RCC 7860 (cell line): Measurements from ENCODE around the gene METTL18.
A peak's percentile ranks its signal among the peaks of the same experiment; 100 is the strongest.

Experiments used
- DNase-seq: peaks from one replicate; pipeline ENCODE4 v3.0.0-alpha.2; 2015; ENCODE audit warnings: low spot score
- FAIRE-seq: peaks from 2 replicates; lab custom pipeline; 2012; peaks lifted over from hg19 to GRCh38; lab: Jason Lieb, UNC

METTL18 gene

DNA sequence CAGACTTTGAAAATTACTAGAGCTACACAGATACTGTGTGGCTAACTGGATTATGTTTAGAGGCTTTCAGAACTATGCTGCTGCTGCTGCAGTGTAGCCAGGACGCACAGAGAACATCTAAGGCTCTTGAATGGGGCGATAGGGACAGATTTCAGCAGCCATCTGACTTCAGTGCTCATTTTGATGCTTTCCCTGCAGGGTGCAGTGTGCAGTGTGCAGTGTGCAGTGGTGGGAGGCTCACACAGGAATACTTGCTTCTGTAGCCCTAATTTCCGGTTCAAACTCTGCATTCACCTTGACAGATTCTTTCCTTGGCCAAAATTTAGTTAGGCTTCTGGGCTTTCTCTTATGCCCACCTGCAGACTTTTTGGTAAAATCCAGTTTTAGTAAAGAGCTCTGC lies 7.7 kb downstream of the METTL18 start:
- DNase-seq, result no peak

DNA sequence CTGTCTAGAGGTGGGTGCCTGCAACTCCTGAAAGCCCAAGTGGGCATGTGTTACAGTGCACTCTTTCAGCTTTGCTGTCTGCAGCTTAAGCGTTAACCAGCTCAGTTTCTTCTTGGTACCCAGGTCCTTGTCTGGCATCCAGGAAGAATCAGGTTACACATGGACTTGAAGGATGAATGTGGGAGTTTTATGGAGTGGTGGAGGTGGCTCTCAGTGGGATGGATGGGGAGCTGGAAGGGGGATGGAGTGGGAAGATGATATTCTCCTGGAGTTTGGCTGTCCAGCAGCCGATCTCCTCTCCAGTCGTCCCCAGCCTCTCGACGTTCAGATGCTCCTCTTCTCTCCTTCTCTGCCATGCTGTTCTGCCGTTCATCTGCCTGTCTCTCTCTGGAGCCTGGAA lies 9.4 kb downstream of the METTL18 start:
- FAIRE-seq, result no peak
- no peak for DNase-seq

More for the DNA sequence above, 7.7 kb downstream of the METTL18 start:
- no peak for FAIRE-seq

DNA sequence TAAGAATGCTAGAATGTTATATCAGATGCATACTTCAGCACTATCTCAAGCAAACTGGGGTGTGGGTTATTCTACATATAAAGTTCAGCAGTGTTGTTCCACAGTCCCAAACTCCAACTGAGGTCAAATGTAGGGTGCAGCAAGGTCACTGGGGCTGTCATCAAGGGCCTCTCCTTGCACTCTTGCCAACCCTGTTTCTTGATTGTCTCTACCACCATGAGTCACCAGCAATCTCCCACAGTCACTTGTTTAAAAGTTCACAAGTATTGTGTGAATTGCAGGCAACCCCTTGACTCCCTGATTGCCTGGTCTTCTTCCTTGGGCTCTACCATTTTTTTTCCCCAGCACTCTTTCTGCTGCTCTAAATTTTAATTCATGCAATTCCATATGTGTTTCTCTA lies 10.6 kb downstream of the METTL18 start:
- no peak for FAIRE-seq
- DNase-seq, result no peak

DNA sequence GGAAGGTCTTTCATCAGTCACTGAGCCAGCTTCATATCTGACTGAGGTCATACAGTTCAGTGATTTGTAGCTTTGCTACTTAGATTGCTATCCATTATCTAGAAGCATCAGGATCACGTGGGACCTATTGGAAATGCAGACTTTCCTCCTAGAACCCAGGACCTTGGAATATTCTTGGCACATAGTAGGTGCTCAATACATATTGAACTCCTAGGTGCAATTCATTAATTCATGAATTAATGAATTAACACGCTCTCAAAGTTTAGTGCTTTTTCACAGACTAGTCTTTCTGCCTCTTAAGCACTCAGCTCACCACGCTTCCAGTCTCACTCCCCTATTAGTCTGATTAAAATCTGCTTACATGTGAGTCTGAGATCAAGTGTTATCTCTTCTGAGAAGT lies 12.1 kb downstream of the METTL18 start:
- DNase-seq (no peak), FAIRE-seq (no peak)

DNA sequence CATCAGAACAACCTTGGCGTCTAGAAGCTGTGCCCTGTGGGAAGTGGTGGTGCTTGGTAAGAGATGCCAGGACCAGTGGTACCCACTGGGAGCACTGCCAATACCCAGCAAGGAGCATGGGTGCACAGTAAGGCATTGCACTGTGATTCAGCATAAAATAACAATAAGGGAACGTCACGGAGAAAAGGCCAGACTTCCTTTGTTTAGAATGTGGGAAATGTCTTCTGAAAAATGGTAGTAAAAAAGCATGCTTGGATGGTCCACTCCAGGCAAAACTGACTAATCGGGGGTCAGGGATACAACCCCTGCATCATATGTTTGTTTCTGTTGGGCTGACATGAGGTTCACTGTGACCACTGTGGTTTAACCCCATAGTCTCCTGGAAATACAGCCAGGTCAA lies 14.7 kb downstream of the METTL18 start:
- DNase-seq (peak; percentile 76), FAIRE-seq (peak; percentile 41)

DNA sequence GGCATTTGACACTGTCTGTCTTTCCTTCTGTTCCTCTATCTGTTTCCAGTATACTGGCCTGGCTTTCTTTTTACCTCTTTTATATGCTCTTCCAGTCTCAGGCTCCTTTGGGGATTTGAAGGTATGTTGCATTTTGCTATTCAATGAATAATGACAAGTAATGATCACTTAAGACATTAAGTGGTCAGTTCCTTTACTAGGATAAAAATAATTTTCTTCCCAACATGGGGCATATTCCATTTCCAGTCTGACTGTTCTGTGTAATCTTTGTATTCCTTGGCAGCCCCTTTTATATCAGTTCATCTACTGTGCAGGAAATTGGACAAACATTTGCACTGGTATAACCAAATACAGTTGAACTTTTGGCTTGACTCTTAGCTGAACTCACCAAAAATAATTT lies 15.6 kb downstream of the METTL18 start:
- DNase-seq, result no peak
- no peak for FAIRE-seq

DNA sequence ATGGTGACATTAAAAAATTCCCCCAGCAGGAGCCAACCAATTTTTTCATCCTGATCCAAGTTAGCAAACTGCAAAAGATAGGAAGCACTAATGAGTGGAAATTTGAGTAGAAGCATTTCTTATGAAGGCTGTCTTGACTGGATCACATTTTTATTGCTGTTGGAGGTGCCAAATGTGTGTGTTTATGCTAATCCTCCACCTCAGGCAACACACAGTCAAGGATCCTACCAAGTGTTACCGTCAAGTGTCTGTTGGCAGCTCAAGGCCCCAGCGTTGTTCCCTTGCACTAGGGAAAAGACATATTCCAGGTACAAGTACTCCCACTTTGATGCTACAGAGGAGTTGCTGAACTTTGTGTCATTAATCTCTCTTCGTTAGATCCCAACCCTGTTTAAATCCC lies 18.3 kb downstream of the METTL18 start:
- DNase-seq (no peak), FAIRE-seq (no peak)

DNA sequence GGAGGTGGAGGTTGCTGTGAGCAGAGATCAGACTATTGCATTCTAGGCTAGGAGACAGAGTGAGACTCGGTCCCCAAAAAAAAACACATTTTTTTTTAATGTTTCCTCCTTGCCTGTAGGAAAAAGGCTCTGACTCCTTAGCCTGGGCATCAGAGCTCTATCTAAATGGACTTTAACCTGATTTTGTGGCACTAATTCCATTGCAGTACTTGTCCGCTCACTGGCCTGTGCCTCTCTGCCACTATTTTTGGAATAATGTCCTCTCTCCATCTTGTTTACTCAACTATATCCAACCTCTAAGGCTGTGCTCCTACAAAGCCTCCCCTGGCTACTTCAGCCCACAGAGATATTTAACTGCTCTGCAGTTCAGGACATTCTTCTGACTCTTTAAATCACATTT lies 26.5 kb downstream of the METTL18 start:
- no peak for FAIRE-seq
- no peak for DNase-seq

DNA sequence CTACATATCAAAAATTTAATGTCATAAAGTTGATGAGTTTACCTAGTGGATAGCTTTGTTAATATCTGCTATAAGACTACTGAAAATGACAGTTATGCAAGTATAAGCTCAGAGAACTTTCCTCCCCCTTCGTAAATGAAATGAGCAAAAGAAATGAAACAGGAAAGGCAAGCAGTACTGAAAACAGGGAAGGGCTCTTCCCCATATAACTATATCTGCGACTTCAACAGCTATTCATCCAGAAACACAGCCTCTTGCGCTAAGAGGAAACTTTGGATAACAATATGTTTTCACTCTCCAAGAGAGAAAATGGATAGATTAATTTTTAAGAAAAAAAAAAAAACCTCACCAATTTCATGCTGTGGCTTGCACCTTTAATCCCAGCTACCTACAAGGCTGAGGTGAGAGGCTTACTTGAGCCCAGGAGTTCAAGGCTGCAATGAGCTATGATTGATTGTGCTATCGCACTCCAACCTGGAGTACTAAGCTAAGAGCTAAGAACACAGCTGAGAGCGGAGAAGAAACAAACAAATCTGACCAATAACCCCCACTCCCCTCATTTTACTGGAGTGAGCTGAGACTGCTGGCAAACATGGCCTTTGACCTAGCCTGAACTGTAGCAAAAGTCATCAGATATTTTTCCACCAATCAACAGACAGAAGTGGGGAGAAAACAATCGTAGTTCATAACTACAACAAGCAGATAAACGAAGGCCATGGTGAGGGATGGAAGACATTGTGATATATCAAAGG lies 29.0 kb downstream of the METTL18 start:
- FAIRE-seq (no peak), DNase-seq (no peak)

DNA sequence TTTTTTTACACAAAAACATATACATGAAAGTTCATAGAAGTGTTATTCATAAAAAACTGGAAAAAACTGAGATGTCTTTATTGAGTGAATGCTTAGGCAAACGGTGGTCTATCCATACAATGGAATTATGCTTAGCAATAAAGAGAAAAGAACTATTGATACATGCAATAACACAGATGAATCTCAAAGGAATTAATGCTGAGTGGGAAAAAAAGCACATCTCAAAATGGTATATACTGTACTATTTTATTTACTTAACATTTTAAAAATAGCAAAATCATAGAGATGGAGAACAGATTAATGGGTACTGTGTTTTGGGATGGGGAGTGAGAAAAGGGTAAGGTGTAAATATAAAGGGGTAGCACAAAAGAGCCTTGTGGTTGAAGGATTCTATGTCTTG lies 29.8 kb downstream of the METTL18 start:
- no peak for FAIRE-seq
- no peak for DNase-seq

DNA sequence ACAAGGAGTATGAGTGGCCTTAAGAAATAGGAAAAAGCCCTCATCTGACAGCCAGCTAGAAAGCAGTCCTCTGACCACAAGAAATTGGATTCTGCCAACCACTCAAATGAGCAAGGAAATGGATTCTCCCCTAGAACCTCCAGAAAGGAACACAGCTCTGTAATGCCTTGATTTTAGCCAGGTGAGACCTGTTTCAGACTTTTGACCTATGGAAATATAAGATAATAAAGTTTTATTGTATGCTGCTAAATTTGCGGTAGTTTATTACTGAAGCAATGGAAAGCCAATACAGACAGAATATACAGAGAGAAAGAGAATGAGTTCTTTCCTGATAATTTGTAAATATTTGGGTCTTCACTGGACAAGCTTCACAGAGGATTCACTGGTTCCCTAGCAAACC lies 32.0 kb downstream of the METTL18 start:
- no peak for FAIRE-seq
- DNase-seq, result no peak

DNA sequence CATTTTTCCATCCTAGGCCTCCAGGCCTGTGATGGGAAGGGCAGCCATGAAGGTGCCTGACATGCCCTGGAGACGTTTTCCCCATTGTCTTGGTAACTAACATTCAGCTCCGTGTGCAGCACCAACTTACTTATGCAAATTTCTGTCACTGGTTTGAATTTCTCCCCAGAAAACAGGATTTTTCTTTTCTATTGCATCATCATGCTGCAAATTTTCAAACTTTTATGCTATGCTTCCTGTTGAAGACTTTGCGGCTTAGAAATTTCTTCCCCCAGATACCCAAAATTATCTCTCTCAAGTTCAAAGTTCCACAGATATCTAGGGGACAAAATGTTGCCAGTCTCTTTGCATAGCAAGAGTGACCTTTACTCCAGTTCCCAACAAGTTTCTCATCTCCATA lies 35.7 kb downstream of the METTL18 start:
- DNase-seq (no peak), FAIRE-seq (no peak)

DNA sequence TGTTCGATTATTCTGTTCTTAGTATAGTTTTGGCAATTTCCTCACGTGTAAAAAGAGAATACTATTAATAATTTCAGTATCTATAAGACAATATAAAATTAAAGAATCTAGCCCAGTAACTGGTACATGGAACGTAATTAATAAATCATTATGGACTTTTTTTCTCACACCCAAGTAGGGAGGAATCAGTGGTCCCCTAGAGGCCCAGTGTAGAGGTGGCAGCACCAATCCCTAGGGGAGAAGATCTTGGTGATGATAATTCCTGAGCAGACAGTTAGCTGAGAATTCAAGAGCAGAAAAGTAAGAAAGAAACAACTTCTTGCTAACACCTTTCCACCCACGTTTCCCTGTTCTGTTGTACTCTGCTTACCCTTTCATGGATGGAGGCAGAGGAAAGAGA lies 41.2 kb downstream of the METTL18 start:
- DNase-seq (no peak), FAIRE-seq (no peak)

DNA sequence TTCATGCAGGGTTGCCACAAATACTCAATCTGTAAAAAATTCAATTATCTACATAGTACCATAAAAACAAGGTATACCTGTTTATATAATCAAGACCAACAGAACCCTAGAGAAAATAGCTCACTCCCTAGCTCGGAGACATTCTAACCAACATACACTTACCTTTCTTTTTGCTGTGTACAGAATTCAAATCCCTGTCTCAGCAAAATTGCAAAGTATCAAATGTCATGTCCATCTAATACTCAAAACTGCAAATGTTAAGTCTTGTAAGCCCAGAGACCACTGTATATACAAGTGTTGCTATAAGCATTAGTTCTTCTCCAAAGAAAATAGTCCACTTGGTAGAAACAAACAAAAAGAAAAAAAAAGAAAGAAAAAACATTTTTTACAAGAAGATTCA lies 44.7 kb downstream of the METTL18 start:
- no peak for FAIRE-seq

DNA sequence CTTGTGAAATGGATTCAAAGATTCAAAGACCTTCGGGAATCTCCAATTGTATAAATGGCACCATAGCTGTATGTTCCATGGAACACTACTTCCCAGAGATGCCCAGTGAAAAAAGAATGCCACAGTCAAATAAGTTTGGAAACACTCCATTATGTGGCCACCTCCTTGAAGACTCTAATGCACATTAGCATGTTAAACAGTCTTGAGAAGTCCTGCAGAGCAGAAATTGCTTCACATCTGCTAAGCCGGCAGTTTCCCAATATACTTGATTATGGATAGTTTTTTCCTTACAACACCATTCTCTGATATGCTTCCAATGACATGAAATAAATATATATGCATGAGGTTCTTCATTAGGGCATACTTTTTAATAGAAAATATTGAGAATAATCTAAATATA lies 48.2 kb downstream of the METTL18 start:
- no peak for DNase-seq

More for the DNA sequence above, 44.7 kb downstream of the METTL18 start:
- no peak for DNase-seq

DNA sequence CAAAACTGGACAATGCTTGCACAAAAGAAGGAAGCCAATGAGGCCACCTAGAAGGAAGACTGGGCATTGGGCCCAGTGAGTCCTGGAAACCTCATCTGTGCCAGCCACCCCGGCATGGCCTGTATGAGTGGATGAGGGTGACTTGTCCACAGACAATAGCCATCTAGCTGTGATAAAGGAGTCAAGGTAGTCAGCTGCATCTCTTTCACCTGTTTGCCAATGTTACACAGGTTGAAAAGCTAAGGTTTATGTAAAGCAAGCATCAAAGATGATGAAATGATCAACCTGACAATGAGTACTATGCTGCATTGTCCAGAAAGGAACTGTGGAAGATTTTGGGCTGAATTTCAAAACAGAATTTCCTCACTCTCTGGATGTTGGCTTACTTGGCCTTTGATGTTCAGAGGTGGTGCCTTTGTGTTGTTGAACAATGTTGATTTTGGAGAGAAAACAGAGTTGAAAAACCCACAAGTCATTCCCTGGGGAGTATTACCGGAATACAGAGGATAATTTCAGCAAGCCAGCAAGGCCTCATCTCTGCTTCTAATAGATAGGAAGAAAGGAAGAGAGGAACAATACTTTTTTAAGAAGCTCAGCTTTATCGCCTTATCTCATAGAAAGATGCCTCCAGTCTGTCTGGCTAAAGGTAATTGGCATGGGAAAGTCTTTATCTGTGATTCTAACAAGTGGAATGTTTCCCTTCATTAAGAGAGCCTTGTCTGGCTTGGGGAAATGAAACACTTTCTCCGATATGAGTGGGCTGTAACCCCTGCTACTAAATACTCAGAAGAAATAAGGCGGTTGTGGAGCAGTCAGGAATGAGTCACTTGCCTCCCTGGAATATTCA lies 49.5 kb downstream of the METTL18 start:
- no peak for DNase-seq

More for the DNA sequence above, 48.2 kb downstream of the METTL18 start:
- FAIRE-seq, result no peak

More for the DNA sequence above, 49.5 kb downstream of the METTL18 start:
- no peak for FAIRE-seq
